Dermis lymphatic vessel endothelial cell (primary cell): ENCODE results near the gene SULT1C2. TPM values are rescaled to one million over a fixed set of nuclear protein-coding genes. Genes with fewer than 3 reads are reported as not detected.

Experiments
- total RNA-seq: library from RNA; depleted of rRNA; stranded (reverse); fragments of >200 nt; gene quantifications from 2 replicates; pipeline ENCODE4 v1.2.1, GENCODE V29; 2014

SULT1C2 gene
- under 0.01 TPM in 1 of 2 replicates, not detected in the other for total RNA-seq

GRCh38 chr2:108288534-108289106 lies at the start of gene SULT1C2:
Gene SULT1C2, plus strand, starts transcription at chr2:108288895. Its CDS starts 4,773 bp downstream, at chr2:108293668.

GRCh38 chr2:108239786-108240185 lies 48.9 kb upstream of the SULT1C2 start, which contains the start of gene SULT1C3:
Gene SULT1C3, plus strand, starts transcription at chr2:108239968. Its CDS starts 7,227 bp downstream, at chr2:108247195.

Other genes with a start within 250 kb of the SULT1C2 start
- not detected in 2 replicates for gene SULT1C3, start 48.9 kb upstream of the SULT1C2 start, total RNA-seq
- gene SULT1C4, start 89.1 kb downstream of the SULT1C2 start, total RNA-seq, result 158 and 287 TPM in 2 replicates
- 16.0 and 23.8 TPM in 2 replicates for gene GCC2, start 160.3 kb downstream of the SULT1C2 start, total RNA-seq
- gene LIMS1, start 245.6 kb downstream of the SULT1C2 start, total RNA-seq, result 410 and 441 TPM in 2 replicates